GM12878 (cell line): ENCODE data around the gene EEPD1.

ENCODE experiments used
- MTA3 ChIP-seq: IDR thresholded peaks from 2 replicates; pipeline ENCODE4 v1.6.1; 2012; ENCODE audit warnings: low read length, inconsistent platforms, borderline replicate concordance
- POLR2A ChIP-seq: IDR thresholded peaks from 2 replicates; pipeline ENCODE4 v1.6.1; 2011; ENCODE audit warnings: low read depth, mild to moderate bottlenecking, low read length
- ZZZ3 ChIP-seq: IDR thresholded peaks from 2 replicates; pipeline ENCODE4 v1.6.1; 2011; ENCODE audit warnings: low read depth; ENCODE audit not compliant: control insufficient read depth, insufficient read length

- TF ChIP-seq POLR2A (no peak), MTA3 (no peak), ZZZ3 (no peak)
Observed at GRCh38 chr7:36236073-36236472, 83.0 kb downstream of the EEPD1 start.
